Loucy (cell line): Measurements from ENCODE around the gene ALPP.
"Not testable (repeated sequence)": the region's sequence is repeated elsewhere in the genome, so short reads cannot be mapped to it uniquely, and the experiment has no call there.

ENCODE experiments used
- H2AFZ ChIP-seq: fragments of 200-600 bp; sonication (generic); 2 replicates; pipeline ENCODE4 v1.6.0; 2016; ENCODE audit warnings: antibody characterized with exemption, mild to moderate bottlenecking, low read length, moderate library complexity
- H3F3A ChIP-seq: fragments of 200-600 bp; 2 replicates; pipeline ENCODE4 v1.6.0; 2016; ENCODE audit warnings: antibody characterized with exemption, low read depth, mild to moderate bottlenecking
- H3K27me3 ChIP-seq: fragments of 200-600 bp; sonication (generic); 2 replicates; pipeline ENCODE4 v1.6.1; 2014; ENCODE audit warnings: low read length, mild to moderate bottlenecking; ENCODE audit not compliant: insufficient read depth, poor library complexity, severe bottlenecking
- H3K36me3 ChIP-seq: fragments of 200-600 bp; sonication (generic); 2 replicates; pipeline ENCODE4 v1.6.1; 2016; ENCODE audit warnings: low read length; ENCODE audit not compliant: insufficient read depth
- H3K4me1 ChIP-seq: fragments of 200-600 bp; sonication (generic); 2 replicates; pipeline ENCODE4 v1.5.1; 2014; ENCODE audit warnings: low read length, mild to moderate bottlenecking; ENCODE audit not compliant: insufficient read depth, poor library complexity, severe bottlenecking
- H3K4me2 ChIP-seq: fragments of 200-600 bp; sonication (generic); 2 replicates; pipeline ENCODE4 v1.6.0; 2014; ENCODE audit warnings: antibody characterized with exemption, low read length, low read depth, mild to moderate bottlenecking; ENCODE audit not compliant: poor library complexity, severe bottlenecking
- H3K4me3 ChIP-seq: fragments of 200-600 bp; sonication (generic); 2 replicates; pipeline ENCODE4 v1.5.1; 2014; ENCODE audit warnings: low read length, mild to moderate bottlenecking, mixed read lengths; ENCODE audit not compliant: poor library complexity, severe bottlenecking
- H3K79me2 ChIP-seq: fragments of 200-600 bp; sonication (generic); 2 replicates; pipeline ENCODE4 v1.6.1; 2014; ENCODE audit warnings: low read length; ENCODE audit not compliant: insufficient read depth
- H3K9ac ChIP-seq: fragments of 200-600 bp; sonication (generic); 2 replicates; pipeline ENCODE4 v1.6.0; 2014; ENCODE audit warnings: mild to moderate bottlenecking, low read depth, low read length, moderate library complexity; ENCODE audit not compliant: poor library complexity, severe bottlenecking
- H3K9me2 ChIP-seq: fragments of 200-600 bp; sonication (generic); replicated peaks from 2 replicates; pipeline ENCODE4 v1.6.1; 2016; ENCODE audit warnings: low read depth, low read length, mixed read lengths
- H3K9me3 ChIP-seq: fragments of 200-600 bp; sonication (generic); 2 replicates; pipeline ENCODE4 v1.6.1; 2014; ENCODE audit warnings: mild to moderate bottlenecking, antibody characterized with exemption, low read length, low read depth; ENCODE audit not compliant: insufficient read depth
- H4K20me1 ChIP-seq: fragments of 200-600 bp; sonication (generic); 2 replicates; pipeline ENCODE4 v1.6.0; 2014; ENCODE audit warnings: antibody characterized with exemption, low read length, mild to moderate bottlenecking; ENCODE audit not compliant: insufficient read depth, poor library complexity, severe bottlenecking
- CTCF ChIP-seq: fragments of 200-600 bp; sonication (generic); conservative IDR thresholded peaks from 2 replicates; pipeline ENCODE4 v1.5.1; 2014; ENCODE audit warnings: mild to moderate bottlenecking, antibody characterized with exemption, low read length
- EZH2phosphoT487 ChIP-seq: fragments of 200-600 bp; IDR thresholded peaks from 2 replicates; pipeline ENCODE4 v1.6.1; 2018; ENCODE audit warnings: antibody characterized with exemption, mild to moderate bottlenecking, moderate library complexity, borderline replicate concordance

Gene ALPP

GRCh38 chr2:232365621-232366321, 12.8 kb upstream of the ALPP start:
- no peak overlapping the region for H3K9ac ChIP-seq
- peak; percentile 62 for TF ChIP-seq CTCF
- TF ChIP-seq EZH2phosphoT487: no peak
- H3F3A ChIP-seq: no peaks in the 10 kb centered on the region
- no peaks in the 10 kb centered on the region for H3K79me2 ChIP-seq
- no peaks in the 10 kb centered on the region for H3K27me3 ChIP-seq
- H4K20me1 ChIP-seq: no peaks in the 10 kb centered on the region
- no peak overlapping the region for H3K4me3 ChIP-seq
- no peaks in the 10 kb centered on the region for H3K9me2 ChIP-seq
- 0 out of 2 replicates have a peak overlapping the region, but pooled peaks have one; percentile 12 for H2AFZ ChIP-seq
- H3K4me2 ChIP-seq: no peak overlapping the region
- H3K9me3 ChIP-seq: no peaks in the 10 kb centered on the region
- peaks cover 34% of the 10 kb centered on the region for H3K4me1 ChIP-seq
- no peaks in the 10 kb centered on the region for H3K36me3 ChIP-seq

GRCh38 chr2:232366461-232366860, 12.1 kb upstream of the ALPP start:
- not testable (repeated sequence) for H3F3A ChIP-seq, H3K79me2 ChIP-seq, H3K36me3 ChIP-seq, H3K9me2 ChIP-seq, H3K9me3 ChIP-seq, H2AFZ ChIP-seq, H3K4me3 ChIP-seq, H4K20me1 ChIP-seq, H3K27me3 ChIP-seq, H3K4me2 ChIP-seq, H3K9ac ChIP-seq
- H3K4me1 ChIP-seq: peaks cover 34% of the 10 kb centered on the region

DNA sequence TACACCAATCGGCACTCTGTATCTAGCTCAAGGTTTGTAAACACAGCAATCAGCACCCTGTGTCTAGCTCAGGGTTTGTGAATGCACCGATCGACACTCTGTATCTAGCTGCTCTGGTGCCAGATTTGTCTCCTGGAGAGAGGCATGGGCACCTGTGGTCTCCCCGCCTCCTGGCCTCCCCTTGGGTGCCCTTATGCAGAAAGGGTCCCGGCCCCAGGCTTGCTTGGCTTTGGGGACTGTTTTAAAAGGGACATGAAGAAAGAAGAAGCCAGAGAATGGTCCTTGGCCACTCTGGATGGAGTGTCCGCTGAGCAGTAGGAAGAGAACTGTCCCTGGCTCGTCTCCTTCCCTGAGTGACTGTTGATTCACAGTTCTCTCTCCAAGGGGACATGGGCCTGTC, 11.5 kb upstream of the ALPP start:
- Histone ChIP-seq H3K4me3 (no peak overlapping the region), H4K20me1 (no peaks in the 10 kb centered on the region), H2AFZ (no peak overlapping the region), H3K9ac (no peak overlapping the region), H3F3A (no peaks in the 10 kb centered on the region), H3K9me3 (no peaks in the 10 kb centered on the region), H3K27me3 (no peaks in the 10 kb centered on the region), H3K4me1 (peaks cover 30% of the 10 kb centered on the region), H3K36me3 (no peaks in the 10 kb centered on the region), H3K9me2 (no peaks in the 10 kb centered on the region), H3K79me2 (no peaks in the 10 kb centered on the region), H3K4me2 (no peak overlapping the region)
- TF ChIP-seq CTCF: no peak
- TF ChIP-seq EZH2phosphoT487: no peak

- TF ChIP-seq CTCF: peak; percentile 51
- TF ChIP-seq EZH2phosphoT487: no peak
- Histone ChIP-seq H3F3A (no peaks in the 10 kb centered on the region), H2AFZ (no peak overlapping the region), H3K4me1 (peaks cover 23% of the 10 kb centered on the region), H4K20me1 (no peaks in the 10 kb centered on the region), H3K27me3 (no peaks in the 10 kb centered on the region), H3K79me2 (no peaks in the 10 kb centered on the region), H3K4me3 (no peak overlapping the region), H3K9me3 (no peaks in the 10 kb centered on the region), H3K9me2 (no peaks in the 10 kb centered on the region), H3K9ac (no peak overlapping the region), H3K4me2 (no peak overlapping the region), H3K36me3 (no peaks in the 10 kb centered on the region)
Measured at GRCh38 chr2:232367591-232368233, 10.8 kb upstream of the ALPP start.
